HG03521 (cell line): ENCODE measurements around the gene DNAAF8.
"Not testable (repeated sequence)": the region's sequence is repeated elsewhere in the genome, so short reads cannot be mapped to it uniquely, and the experiment has no call there.

Experiments
- ATAC-seq: cut with Tn5 transposase; IDR thresholded peaks from one replicate; pipeline ENCODE4 v1.9.1; 2021; ENCODE audit warnings: mild to moderate bottlenecking, moderate library complexity; ENCODE audit not compliant: unreplicated experiment

DNAAF8 gene

DNA sequence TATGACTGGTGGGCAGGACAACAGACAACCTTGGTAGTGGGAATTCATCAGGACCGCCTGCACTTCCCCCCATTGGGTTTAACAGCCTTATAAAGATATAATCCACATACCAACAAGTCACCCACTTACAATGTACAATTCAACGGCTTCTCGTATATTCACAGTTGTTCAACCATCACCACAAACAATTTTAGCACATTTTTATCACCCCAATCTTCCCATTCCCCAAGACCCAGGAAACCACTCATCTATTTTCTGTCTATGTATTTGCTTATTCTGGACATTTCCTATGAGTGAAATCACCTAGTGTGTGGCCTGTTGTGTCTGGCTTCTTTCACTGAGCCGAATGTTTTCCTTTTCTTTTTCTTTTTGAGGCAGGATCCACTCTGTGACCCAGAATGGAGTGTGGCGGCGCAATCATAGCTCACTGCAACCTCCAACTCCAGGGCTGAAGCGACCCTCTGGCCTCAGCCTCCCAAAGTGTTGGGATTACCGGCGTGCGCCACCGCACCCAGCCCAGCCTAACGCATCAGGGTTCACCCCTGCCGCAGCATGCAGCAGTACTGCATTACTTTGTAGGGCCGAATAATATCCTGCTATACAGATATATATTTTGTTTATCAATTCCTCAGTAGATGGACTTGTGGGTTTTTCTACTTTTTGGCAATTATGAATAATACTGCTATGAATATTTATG lies 11.1 kb upstream of the DNAAF8 start:
- no peak for ATAC-seq

DNA sequence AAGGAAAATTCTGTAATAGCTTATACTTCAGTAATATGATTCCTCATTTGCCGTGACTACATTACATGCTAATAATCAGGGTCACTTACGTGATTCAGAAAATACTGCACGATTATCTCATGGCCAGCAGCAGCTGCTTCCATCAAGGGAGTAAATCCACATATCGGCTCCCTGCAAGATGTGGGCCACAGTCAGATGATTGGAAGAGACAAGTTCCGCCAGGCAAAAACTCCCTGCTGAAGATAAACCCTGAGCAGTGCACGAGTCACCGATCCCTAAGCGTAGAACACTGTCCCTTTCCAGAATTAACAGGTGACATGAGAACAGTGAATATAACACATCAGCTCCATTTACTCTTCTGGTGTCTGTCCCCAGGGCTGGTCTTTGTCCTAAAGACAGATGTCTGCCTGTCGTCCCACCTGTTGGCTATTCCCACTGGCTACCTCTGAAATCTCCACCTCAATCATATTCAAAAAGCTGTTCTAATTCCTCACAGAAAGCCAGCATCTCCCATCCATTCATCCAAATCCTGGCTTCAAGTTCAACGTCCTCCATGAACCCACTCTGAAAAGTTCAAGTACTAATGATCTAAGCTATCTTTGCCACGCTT lies 9.6 kb upstream of the DNAAF8 start:
- no peak for ATAC-seq

DNA sequence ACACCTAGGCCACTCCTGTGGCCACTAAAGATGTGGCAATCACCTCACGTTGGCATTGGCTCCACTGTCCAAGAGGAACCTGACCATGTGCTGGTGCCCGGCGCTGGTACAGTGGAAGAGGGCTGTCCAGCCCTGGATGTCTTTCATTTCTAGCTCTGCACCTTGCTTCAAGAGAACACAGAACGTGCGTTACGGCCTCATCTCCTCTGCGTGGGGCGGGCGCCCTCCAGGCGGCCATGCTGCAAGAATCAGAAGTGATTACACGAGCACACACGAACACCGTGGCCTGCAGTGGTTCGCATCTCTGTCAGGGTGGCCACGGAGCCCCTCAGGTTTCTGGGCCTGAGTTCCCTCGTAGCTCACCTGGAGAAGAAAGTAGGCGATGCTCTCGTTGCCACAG lies 7.7 kb upstream of the DNAAF8 start:
- ATAC-seq, result no peak

DNA sequence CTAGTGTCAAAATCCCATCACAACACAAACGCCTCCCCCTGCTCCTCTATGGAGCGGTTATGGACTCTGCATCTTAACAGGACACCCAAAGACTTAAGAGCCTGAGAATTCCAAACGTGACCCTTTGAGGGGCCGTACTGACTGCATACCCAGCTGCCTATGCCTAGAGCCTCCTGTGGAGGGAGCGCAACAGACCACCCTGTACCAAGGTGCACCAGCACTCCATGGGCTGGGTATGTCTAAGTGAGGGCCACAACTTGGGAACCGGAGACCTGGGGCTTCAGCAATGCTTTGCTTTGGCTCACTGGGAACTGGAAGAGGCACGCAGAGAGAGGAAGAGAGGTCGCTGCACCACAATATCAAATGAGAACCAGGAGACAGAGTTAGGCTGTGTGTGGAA lies 5.7 kb upstream of the DNAAF8 start:
- ATAC-seq, result no peak

DNA sequence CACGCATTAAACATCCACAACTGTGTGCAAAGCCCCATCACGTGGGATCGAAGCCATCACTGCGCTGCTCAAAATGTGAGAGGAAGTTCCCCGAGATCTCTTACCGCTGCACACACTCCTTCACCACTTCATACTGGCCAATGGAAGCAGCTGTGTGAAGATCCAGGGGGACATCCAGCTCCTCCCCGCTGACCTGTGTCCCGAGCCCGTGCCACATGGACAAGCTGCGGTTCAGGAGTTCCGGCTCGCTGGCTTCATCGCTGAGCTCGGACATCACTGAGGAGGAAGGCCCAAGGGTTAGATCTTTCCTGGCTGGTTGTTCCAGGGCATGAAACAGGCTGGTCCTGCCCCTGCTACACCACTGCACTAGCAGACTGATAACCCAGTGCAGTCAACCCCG lies 4.5 kb upstream of the DNAAF8 start:
- no peak for ATAC-seq

DNA sequence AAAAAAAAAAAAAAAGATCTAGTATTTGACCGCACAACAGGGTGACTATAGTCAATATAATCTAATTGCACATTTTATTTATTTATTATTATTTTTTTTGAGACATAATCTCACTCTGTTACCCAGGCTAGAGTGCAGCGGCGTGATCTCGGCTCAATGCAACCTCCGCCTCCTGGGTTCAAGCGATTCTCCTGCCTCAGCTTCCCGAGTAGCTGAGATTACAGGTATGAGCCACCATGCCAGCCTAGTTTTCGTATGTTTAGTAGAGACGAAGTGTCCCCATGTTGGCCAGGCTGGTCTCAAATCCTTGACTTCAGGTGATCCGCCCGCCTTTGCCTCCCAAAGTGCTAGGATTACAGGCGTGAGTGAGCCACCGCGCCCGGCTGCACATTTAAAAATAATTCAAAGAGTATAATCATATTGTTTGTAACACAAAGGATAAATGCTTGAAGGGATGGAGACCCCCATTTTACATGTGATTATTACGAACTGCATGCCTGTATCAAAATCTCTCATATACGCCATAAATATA lies 1.1 kb upstream of the DNAAF8 start:
- no peak for ATAC-seq

DNA sequence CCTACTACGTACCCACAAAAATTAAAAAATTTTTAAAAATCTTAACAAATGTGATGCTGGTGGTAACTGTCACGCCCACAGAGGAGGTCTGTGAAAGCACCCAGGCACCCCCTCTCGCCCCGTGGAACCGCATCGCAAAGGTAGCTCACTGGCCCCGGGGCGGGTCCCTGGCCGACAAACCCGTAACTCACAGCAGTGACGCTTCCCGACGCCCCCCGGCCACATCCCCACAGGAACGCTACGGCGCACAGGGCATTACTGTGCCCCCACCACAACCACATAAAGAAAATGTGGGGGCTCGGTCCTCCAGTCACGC lies 632 bp upstream of the DNAAF8 start:
- peak; percentile 1 for ATAC-seq

DNA sequence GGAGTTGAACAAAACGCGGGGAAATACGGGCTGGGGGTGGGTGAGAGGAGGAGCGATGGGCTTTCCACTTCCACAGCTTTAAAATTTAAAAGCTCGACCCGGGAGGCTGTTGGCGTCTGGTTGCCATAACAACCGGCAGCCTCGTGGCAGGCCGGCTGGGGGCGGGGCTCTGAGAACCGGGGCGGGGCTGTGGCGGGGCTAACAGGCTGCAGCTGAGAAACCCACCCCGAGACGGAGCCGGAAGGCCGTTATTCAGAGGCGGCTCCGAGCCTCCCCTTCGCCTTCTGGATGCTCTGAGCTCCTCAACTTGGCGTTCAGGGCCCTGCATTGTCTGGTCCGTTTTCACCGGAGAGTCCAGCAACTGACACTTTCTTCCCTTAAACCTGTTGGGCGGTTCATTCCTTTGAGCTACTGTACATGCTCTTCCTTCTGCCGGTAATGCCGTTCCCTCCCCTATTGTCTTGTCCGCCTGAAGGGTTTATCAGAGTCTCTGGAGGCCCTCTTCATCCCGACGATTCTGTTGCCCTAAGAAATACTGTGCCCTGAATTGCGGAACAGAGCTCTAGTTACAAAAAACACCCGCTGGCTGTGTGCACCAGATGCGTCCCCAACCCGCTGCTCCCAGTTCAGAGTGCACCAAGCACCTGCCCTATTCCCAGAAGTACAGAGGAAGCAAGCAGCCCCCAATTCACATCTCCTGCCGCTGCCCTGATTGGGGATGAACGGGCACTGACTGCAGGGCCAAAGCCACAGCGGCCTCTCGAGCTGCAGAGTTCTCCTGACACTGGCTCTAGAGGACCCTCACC lies 596 bp downstream of the DNAAF8 start:
- peak; percentile 53 for ATAC-seq

DNA sequence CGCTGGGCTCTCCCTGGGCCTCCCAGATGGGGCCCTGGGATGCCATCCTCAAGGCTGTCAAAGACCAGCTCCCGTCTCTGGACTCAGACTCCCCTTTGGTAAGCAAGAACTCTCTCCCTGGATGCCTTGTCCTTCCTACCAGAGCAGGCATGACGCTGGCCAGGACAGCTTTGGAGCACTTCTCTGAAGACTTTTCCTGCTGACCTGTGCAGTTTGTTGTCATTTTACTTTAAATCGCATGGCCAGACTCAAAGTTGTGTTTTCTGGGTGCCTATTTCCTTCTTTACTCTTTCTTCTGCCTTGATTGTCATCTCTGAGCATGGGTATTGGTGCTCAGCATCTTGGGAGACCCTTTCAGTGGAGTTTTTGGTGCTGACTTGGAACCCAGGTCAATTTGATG lies 2.2 kb downstream of the DNAAF8 start:
- no peak for ATAC-seq

DNA sequence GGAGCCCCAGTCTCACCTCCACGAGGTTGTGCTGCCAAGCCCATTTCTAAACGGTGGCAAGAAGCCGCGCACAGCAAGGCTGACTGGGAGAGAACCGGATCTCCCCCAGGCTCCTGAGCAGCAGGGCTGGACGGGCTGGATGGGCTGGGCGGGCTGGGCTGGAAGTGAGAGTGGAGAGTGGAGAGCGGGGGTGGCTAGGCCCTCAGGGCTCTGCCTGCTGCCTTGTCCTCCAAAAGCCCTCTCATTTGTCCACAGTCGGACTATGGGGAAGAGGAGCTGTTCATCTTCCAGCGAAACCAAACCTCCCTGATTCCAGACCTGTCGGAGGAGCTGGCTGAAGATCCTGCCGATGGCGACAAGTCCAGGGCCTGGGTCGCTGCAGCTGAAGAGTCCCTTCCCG lies 3.2 kb downstream of the DNAAF8 start:
- no peak for ATAC-seq

DNA sequence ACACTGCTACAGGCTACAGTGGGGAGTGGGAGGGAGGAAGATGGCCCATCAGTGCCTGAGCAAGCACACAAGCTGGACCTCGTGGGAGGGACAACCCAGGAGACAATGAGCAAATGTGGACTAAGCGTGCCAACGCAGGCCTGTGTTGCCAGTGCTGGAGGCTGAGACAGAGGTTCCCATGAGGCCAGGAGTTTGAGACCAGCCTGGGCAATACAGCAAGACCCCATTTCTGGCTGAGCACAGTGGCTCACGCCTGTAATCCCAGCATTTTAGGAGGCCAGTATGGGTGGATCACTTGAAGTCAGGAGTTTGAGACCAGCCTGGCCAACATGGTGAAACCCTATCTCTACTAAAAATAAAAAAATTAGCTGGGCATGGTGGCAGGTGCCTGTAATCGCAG lies 4.0 kb downstream of the DNAAF8 start:
- ATAC-seq, result not testable (repeated sequence)

DNA sequence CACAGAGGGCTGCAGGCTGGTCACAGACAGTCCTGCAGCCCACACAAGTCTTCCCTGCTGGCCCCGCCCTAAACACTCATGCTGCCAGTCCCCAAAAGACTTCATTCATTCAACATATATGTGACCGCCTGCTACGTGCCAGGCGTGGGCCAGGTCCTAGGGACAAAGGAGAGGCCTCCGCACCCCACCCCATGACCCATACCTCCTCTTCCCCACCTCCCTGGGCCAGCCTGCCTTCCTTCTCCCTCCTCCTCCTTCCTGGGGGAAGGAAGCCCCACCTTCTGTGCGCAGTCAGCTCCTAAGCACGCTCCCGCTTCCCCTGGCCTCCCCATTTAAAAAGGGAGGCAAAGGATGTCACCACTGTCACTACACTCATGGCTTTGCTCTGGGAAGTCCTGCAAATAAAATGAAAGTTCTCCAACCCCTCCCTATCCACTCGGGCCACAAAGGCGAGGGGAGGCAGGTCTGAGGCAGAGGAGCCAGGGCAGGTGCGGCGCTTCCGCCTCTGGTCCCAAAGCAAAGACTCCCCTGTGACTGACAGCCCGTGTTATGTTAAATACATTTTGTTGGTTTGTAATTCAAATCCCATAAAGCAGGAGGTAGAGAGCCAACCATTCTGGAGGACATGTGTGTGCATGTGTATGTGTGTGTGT lies 9.0 kb downstream of the DNAAF8 start:
- ATAC-seq, result no peak

DNA sequence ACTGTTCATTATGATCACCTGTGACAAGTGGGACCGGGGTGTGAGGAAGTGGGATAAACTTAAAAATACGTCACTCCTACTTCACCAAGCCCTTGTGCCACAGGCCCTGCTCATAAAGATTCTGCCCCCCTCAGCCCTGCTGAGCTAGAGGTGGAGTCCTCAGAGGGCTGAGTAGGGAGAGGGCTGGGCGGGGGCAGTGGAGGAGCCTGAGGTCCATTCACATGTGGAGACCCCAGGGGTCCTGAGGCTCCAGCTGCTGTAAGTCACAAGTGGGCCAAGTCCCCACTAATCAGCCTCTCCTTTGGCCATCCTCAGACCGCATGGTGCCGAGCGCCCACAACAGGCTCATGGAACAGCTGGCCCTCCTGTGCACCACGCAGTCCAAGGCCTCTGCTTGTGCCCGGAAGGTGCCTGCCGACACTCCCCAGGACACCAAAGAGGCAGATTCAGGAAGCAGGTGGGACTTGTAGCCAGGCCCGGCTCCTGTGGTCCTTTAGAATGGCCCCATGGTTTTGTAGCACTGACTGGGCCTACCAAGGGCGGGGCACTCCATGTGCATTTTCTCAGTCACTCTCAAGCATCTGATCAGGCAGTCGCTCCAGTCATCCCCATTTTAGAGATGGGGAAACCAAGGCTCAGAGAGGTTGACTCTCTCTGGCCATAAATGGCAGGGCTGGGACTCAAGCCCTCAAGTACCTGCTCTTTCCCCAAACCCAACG lies 10.4 kb downstream of the DNAAF8 start:
- ATAC-seq, result no peak

DNA sequence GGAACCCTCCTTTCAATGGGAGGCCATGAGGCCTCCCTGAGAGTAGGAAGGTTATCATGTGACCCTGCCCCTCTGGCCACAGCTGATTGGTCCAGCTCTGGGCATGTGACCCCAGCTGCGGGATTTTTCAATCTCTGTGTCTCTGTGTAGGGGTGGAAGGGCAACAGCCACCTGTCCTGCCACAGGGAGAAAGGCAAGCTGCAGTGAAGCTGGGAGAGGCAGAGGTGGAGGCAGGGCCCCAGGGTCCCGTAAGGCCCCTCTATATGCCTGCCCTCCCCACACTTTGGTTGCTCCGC lies 10.9 kb downstream of the DNAAF8 start:
- no peak for ATAC-seq

DNA sequence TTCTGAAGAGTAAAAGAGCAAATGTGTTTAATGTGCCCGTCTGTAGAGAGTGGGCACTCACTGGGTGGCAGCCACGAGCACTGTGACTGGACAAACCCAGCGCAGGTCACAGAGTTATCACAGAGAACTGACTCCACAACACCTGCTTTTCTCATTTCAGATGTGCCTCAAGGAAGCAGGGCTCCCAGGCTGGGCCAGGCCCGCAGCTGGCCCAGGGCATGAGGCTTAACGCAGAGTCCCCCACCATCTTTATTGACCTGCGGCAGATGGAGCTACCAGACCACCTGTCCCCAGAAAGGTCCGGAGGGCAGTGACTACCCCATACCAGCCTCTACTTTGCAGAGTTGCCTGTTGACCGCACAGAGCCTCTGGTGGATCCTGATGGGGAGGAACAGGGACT lies 11.9 kb downstream of the DNAAF8 start:
- no peak for ATAC-seq

DNA sequence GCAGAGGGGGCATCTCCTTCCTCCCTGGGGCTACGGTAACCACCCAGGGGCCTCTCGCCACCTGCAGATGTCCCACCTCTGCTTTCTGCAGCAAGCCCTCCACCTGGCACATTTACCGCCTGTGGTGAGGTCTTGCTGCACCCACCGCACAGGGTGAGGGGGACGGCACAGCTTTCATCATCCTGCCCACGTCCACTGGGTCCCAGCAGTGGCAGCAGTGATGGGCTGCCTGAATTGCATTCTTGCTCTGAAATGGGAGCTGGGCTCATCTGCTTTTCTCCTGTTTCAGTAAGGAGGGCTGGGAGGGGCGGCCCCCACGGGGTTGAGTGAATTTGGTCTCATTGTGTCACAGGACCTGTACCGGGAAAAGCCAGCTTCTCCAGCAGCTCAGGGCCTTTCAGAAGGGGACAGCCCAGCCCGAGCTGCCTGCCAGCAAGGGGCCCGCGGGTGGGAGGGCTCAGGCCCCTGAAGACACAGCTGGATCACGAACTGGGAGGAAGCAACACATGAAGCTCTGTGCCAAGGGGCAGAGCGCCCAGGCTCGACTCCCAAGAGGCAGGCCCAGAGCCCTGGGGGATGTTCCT lies 12.7 kb downstream of the DNAAF8 start:
- ATAC-seq, result no peak

DNA sequence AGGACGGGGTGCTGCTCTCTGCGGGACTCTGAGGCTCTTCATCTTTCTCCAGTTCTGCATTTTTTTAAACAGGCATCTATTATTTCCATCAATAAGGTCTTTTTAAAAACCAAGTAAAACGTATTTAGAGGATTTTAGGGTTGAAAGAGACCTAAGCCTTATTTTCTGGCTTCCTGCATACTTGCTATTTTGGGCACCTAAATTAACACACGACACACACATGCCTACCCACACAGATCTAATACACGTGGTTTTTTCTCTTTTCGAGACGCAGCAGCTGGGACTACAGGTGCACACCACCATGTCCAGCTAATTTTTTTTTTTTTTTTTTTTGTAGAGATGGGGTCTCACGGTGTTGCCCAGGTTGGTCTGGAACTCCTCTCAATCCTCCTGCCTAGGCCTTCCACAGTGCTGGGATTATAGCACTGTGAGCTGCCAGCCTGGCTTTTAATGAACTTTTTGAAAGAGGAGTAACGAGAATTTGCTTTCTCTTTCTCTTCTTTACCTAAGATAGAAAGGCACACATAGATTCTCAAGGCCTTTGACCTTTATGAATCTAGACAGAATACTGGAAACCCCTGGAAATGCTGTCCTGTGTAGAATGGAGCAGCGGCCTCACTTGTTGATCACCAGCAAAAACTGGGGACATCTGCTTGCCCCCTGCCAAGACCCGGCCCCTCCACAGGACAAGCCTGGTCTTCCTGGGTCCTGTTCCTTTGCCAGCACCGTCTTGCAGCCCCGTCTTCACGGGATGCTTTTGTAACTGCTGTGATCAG lies 13.8 kb downstream of the DNAAF8 start:
- no peak for ATAC-seq

DNA sequence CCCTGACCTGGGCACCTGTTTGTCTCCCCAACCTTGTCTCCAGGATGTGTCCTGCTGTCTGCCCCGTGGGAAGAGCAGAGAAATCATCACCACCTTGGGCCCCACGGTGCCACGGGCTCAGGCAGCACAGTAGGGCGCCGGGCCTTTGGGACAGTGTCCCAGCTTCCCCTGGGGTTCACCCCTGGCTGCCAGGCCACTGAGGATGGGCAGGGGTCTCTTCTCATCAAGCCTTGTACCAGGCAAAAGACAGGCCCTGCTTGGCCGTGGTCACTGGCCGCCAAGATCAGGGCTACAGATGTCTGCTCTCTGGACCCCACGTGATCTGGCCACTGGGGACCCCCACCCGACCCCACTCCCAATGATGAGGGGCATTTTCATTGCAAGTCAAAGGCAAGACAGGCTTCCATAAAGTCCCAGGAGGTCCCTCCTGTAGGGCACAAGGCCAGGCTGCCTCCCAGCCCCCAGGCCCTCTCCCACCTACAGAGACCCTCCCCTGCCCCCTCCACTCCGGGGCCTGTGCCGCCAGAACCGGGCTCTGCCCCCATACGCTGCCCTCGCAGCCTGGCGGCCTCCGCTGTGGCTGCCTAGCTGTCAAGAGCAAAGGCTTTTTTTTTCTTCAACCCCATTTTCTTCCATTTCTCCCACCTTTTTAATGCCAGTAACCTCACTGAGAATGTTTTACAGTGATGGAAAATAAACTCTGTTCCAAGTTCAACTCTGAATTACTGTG lies 14.5 kb downstream of the DNAAF8 start:
- ATAC-seq, result no peak

DNA sequence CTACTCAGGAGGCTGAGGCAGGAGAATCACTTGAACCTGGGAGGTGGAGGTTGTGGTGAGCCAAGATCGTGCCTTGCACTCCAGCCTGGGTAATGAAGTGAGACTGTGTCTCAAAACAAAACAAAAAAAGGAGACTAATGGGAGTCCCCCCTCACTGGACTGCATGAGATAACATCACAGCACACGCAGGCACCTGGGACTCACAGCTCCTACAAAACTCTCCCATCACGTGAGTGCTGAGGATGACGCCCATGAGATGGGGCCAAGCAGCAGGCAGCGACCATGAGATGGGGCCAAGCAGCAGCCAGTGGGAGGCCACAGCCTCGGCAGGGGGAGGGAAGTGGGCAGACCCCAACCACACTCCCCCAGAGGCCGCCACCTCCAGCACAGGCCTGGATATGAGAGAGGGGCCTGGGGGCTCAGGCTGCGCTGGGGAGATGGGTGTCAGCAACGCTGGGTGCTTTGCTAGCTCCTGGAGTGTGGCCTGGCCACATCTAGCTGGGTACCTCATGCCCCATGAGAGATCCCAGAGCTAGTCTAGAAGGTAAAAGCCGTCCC lies 15.4 kb downstream of the DNAAF8 start:
- ATAC-seq, result no peak
